ENCODE data around the gene AP3B1. TPM values are rescaled to one million over a fixed set of nuclear protein-coding genes. Genes with fewer than 3 reads are reported as not detected.

AP3B1 gene
- total RNA-seq, 1 donor = 77.4 TPM

DNA sequence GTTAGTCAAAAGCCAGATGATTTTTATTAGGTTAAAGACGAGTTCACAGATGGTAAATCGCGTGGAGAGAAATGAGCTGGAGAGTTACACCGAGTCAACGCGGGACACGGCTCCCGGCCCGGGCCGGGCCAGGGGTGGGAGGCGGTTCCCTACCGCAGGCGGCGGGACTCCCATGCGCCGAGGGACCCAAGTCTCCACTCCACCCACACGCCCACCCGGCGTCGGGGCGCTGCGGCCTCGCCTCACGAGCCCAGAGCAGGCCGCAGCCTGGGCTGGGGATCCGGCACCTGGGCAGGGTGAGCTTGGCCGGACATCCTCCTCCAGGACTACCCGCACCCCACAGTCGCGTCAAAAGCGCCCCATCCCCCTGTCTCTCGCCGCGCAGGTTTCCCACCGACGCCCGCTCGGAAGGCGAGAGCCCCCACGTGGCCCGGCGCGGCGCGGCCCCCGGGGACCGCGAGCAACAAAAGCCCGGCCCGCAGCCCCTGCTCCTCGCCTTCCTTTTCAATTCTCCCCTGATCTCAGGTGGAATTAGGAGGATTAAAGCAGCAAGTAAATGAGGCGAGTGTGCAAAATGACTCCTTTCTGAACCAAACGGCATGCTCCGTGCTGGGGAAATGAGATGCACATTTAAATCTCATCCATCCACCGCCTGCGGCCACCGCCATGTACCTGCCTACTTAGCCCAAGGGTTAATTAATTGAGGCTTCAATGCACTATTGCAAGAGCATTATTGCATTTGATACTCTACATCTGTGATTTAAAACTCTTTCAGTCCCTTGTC is 321.8 kb downstream of the AP3B1 start:
- H3K4me1 ChIP-seq (ENCODE audit: insufficient read depth, low read length) = peaks cover 12% of the 10 kb centered on the region
- DNase-seq (ENCODE audit: insufficient read length, low spot score, missing footprints) = no peak
- H3K4me2 ChIP-seq (ENCODE audit: insufficient read depth, low read length) = peak overlapping the region; percentile 77
- no peak overlapping the region for H3K27ac ChIP-seq (ENCODE audit: low read depth, low read length)
- no peaks in the 10 kb centered on the region for H4K20me1 ChIP-seq (ENCODE audit: insufficient read depth, low read length)
- no peak overlapping the region for H2AFZ ChIP-seq (ENCODE audit: low read length)
- no peaks in the 10 kb centered on the region for H3K9me3 ChIP-seq (ENCODE audit: low read depth, low read length)
- peak overlapping the region; percentile 58 for H3K4me3 ChIP-seq (ENCODE audit: insufficient read depth, low read length)
- peaks cover 80% of the 10 kb centered on the region for H3K27me3 ChIP-seq (ENCODE audit: insufficient read depth, low read length)
- TF ChIP-seq CTCF (IDR thresholded peaks at IDR 0.05; ENCODE audit: extremely low read depth, low read depth, low read length) = no peak
- no peaks in the 10 kb centered on the region for H3K36me3 ChIP-seq (ENCODE audit: insufficient read depth, low read length)
- H3K79me2 ChIP-seq (ENCODE audit: insufficient read depth, low read length) = no peaks in the 10 kb centered on the region

- Histone ChIP-seq H4K20me1 (ENCODE audit: insufficient read depth, low read length) (no peaks in the 10 kb centered on the region), H3K27ac (ENCODE audit: low read depth, low read length) (no peak overlapping the region), H3K36me3 (ENCODE audit: insufficient read depth, low read length) (no peaks in the 10 kb centered on the region), H3K4me2 (ENCODE audit: insufficient read depth, low read length) (peak overlapping the region; percentile 77), H3K9me3 (ENCODE audit: low read depth, low read length) (no peaks in the 10 kb centered on the region), H3K27me3 (ENCODE audit: insufficient read depth, low read length) (peaks cover 78% of the 10 kb centered on the region), H3K79me2 (ENCODE audit: insufficient read depth, low read length) (no peaks in the 10 kb centered on the region), H3K4me1 (ENCODE audit: insufficient read depth, low read length) (peaks cover 12% of the 10 kb centered on the region), H2AFZ (ENCODE audit: low read length) (no peak overlapping the region), H3K4me3 (ENCODE audit: insufficient read depth, low read length) (peak overlapping the region; percentile 58)
- no peak for TF ChIP-seq CTCF (IDR thresholded peaks at IDR 0.05; ENCODE audit: extremely low read depth, low read depth, low read length)
- no peak for DNase-seq (ENCODE audit: insufficient read length, low spot score, missing footprints)
Observed at GRCh38 chr5:77971776-77972468, 322.6 kb downstream of the AP3B1 start.

DNA sequence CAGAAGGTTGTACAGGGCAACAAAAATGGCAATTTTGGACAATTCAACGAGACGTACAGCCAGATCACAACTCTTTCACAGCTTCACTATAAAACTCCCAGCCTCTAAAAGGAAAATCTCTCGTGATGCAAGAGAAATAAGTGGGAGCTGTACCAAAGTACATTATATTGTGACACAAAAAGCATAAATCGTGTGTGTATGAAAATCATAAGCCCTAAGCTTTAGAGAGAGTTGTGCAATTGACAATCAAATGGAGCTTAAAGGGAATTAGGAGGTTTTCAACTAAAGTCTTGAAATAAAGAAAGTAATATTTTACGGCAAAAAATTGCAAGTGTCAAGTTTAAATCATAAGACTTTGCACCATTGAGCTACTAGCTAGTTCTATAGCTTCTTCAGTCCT is 323.6 kb downstream of the AP3B1 start:
- no peaks in the 10 kb centered on the region for H3K36me3 ChIP-seq (ENCODE audit: insufficient read depth, low read length)
- no peak overlapping the region for H2AFZ ChIP-seq (ENCODE audit: low read length)
- TF ChIP-seq CTCF (IDR thresholded peaks at IDR 0.05; ENCODE audit: extremely low read depth, low read depth, low read length) = no peak
- H3K4me1 ChIP-seq (ENCODE audit: insufficient read depth, low read length) = peaks cover 12% of the 10 kb centered on the region
- H3K9me3 ChIP-seq (ENCODE audit: low read depth, low read length) = no peaks in the 10 kb centered on the region
- no peak overlapping the region for H3K4me3 ChIP-seq (ENCODE audit: insufficient read depth, low read length)
- H3K27ac ChIP-seq (ENCODE audit: low read depth, low read length) = no peak overlapping the region
- H3K4me2 ChIP-seq (ENCODE audit: insufficient read depth, low read length) = no peak overlapping the region
- no peaks in the 10 kb centered on the region for H4K20me1 ChIP-seq (ENCODE audit: insufficient read depth, low read length)
- H3K27me3 ChIP-seq (ENCODE audit: insufficient read depth, low read length) = peaks cover 78% of the 10 kb centered on the region
- no peaks in the 10 kb centered on the region for H3K79me2 ChIP-seq (ENCODE audit: insufficient read depth, low read length)
- DNase-seq (ENCODE audit: insufficient read length, low spot score, missing footprints) = no peak

DNA sequence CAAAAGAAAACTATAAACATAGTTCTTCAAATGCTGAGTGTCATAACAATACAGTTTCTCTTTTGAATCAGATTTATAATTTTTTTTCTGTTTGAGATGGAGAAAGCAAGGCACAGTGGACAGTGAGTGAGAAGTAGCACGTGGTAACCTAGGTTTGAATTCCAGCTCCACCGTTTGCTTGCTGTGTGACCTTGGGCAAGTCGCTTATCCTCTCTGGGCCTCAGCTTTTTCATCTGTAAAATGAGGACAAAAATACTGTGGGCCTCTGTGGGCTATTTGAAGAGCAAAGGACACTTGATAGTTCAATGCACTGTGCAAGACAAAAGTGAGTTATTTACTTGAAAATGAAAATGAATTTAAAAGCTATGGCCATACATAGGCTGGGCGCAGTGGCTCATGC is 330.7 kb downstream of the AP3B1 start:
- no peak overlapping the region for H3K4me2 ChIP-seq (ENCODE audit: insufficient read depth, low read length)
- no peaks in the 10 kb centered on the region for H3K79me2 ChIP-seq (ENCODE audit: insufficient read depth, low read length)
- no peaks in the 10 kb centered on the region for H3K9me3 ChIP-seq (ENCODE audit: low read depth, low read length)
- no peak overlapping the region for H3K27ac ChIP-seq (ENCODE audit: low read depth, low read length)
- no peaks in the 10 kb centered on the region for H3K4me1 ChIP-seq (ENCODE audit: insufficient read depth, low read length)
- peaks cover 58% of the 10 kb centered on the region for H3K27me3 ChIP-seq (ENCODE audit: insufficient read depth, low read length)
- no peaks in the 10 kb centered on the region for H4K20me1 ChIP-seq (ENCODE audit: insufficient read depth, low read length)
- no peaks in the 10 kb centered on the region for H3K36me3 ChIP-seq (ENCODE audit: insufficient read depth, low read length)
- DNase-seq (ENCODE audit: insufficient read length, low spot score, missing footprints) = no peak
- H2AFZ ChIP-seq (ENCODE audit: low read length) = no peak overlapping the region
- H3K4me3 ChIP-seq (ENCODE audit: insufficient read depth, low read length) = no peak overlapping the region
- TF ChIP-seq CTCF (IDR thresholded peaks at IDR 0.05; ENCODE audit: extremely low read depth, low read depth, low read length) = no peak

Data from osteoblast (primary cell).